H1 (cell line): Measurements from ENCODE around the gene GARNL3. TPM values are rescaled to one million over a fixed set of nuclear protein-coding genes. Genes with fewer than 3 reads are reported as not detected.

ENCODE experiments used
- CTCF ChIA-PET: fragments of 300-600 bp; sonication (Branson Sonifier 250); formaldehyde crosslinking; loops from one replicate; lab custom pipeline; 2021; ENCODE audit not compliant: partially characterized antibody; lab: Charles Lee
- POLR2A ChIA-PET: fragments of 300-600 bp; sonication (Branson Sonifier 250); formaldehyde crosslinking; loops from one replicate; lab custom pipeline; 2021; ENCODE audit warnings: inconsistent platforms; ENCODE audit not compliant: partially characterized antibody; lab: Charles Lee
- DNase-seq, 2 experiments: peaks; one replicate each; pipeline versions ENCODE4 v3.0.0 to v3.0.0-alpha.2; 2010 to 2022; ENCODE audit warnings: low spot score in 2 of 2, low read depth in 1 of 2, mixed read lengths in 1 of 2
- FAIRE-seq: peaks from 2 replicates; lab custom pipeline; 2011; peaks lifted over from hg19 to GRCh38; lab: Jason Lieb, UNC
- H2AFZ ChIP-seq: 2 replicates; pipeline ENCODE4 v1.8.1; 2012; ENCODE audit warnings: low read length, inconsistent platforms
- H2AK5ac ChIP-seq: 2 replicates; pipeline ENCODE4 v1.6.1; 2013; ENCODE audit warnings: low read depth, low read length
- H2BK120ac ChIP-seq: replicated peaks from 2 replicates; pipeline ENCODE3; 2013; ENCODE audit warnings: low read depth, low read length, inconsistent platforms
- H2BK12ac ChIP-seq: 2 replicates; pipeline ENCODE4 v1.6.1; 2013; ENCODE audit warnings: low read depth, low read length
- H2BK15ac ChIP-seq: 2 replicates; pipeline ENCODE4 v1.6.1; 2013; ENCODE audit warnings: low read length
- H2BK20ac ChIP-seq: 2 replicates; pipeline ENCODE4 v1.6.1; 2013; ENCODE audit warnings: low read length
- H2BK5ac ChIP-seq: 2 replicates; pipeline ENCODE4 v1.6.1; 2013; ENCODE audit warnings: low read depth, low read length
- H3K14ac ChIP-seq: 2 replicates; pipeline ENCODE4 v1.6.1; 2013; ENCODE audit warnings: inconsistent platforms; ENCODE audit not compliant: insufficient read length
- H3K18ac ChIP-seq: 2 replicates; pipeline ENCODE4 v1.6.1; 2013; ENCODE audit warnings: low read length; ENCODE audit errors: extremely low read depth
- H3K23ac ChIP-seq: 2 replicates; pipeline ENCODE4 v1.6.1; 2013; ENCODE audit warnings: inconsistent platforms; ENCODE audit not compliant: insufficient read length
- H3K23me2 ChIP-seq: 2 replicates; pipeline ENCODE4 v1.6.1; 2013; ENCODE audit warnings: low read depth, low read length
- H3K27ac ChIP-seq: 2 replicates; pipeline ENCODE4 v1.6.1; 2011; ENCODE audit warnings: low read depth, low read length, inconsistent platforms
- H3K27me3 ChIP-seq, 4 experiments: replicated peaks in 1 of 4; 1 replicate in 1 of 4; 2 replicates in 3 of 4; pipeline versions ENCODE4 v1.6.1 to v1.8.1; 2011 to 2013; ENCODE audit warnings: low read length in 3 of 4, mild to moderate bottlenecking in 3 of 4, inconsistent platforms in 2 of 4, mixed read lengths in 2 of 4, moderate library complexity in 1 of 4; ENCODE audit not compliant: control insufficient read depth in 3 of 4, insufficient read depth in 3 of 4; ENCODE audit errors: extremely low read depth in 1 of 4
- H3K36me3 ChIP-seq, 4 experiments: 2 replicates each; pipeline versions ENCODE4 v1.6.1 to v1.8.1; 2011 to 2013; ENCODE audit warnings: mild to moderate bottlenecking in 4 of 4, low read length in 3 of 4, moderate library complexity in 2 of 4, control low read depth in 1 of 4, inconsistent platforms in 1 of 4; ENCODE audit not compliant: insufficient read depth in 4 of 4, control insufficient read depth in 2 of 4
- H3K4ac ChIP-seq: replicated peaks from 2 replicates; pipeline ENCODE3; 2013; ENCODE audit warnings: low read length, low read depth, mixed read lengths, inconsistent platforms; ENCODE audit not compliant: insufficient read length
- H3K4me1 ChIP-seq, 4 experiments: replicated peaks in 1 of 4; 1 replicate in 1 of 4; 2 replicates in 3 of 4; pipeline versions ENCODE4 v1.6.1 to v1.8.1; 2011 to 2013; ENCODE audit warnings: low read length in 3 of 4, inconsistent platforms in 2 of 4, mixed read lengths in 1 of 4; ENCODE audit not compliant: insufficient read depth in 4 of 4, control insufficient read depth in 3 of 4
- H3K4me2 ChIP-seq, 2 experiments: 2 replicates each; pipeline versions ENCODE4 v1.6.1 to v1.8.1; 2011 to 2013; ENCODE audit warnings: low read depth in 2 of 2, low read length in 2 of 2, control low read depth in 1 of 2, inconsistent platforms in 1 of 2, mild to moderate bottlenecking in 1 of 2; ENCODE audit not compliant: insufficient read depth in 1 of 2
- H3K4me3 ChIP-seq, 4 experiments: fragments of 200-600, 300-600 bp in 1 of 4; sonication (generic), shearing (Covaris generic), sonication (Bioruptor Twin) in 1 of 4; 2 replicates each; pipeline versions ENCODE4 v1.5.1 to v1.8.1; 2011 to 2016; ENCODE audit warnings: low read length in 4 of 4, low read depth in 3 of 4, control low read depth in 2 of 4, inconsistent platforms in 2 of 4, mild to moderate bottlenecking in 2 of 4, mixed read lengths in 1 of 4, moderate library complexity in 1 of 4; ENCODE audit not compliant: insufficient read depth in 2 of 4; ENCODE audit errors: extremely low read depth in 1 of 4
- H3K56ac ChIP-seq: replicated peaks from 2 replicates; pipeline ENCODE3; 2013; ENCODE audit warnings: low read depth, mild to moderate bottlenecking, mixed read lengths, low read length, inconsistent platforms; ENCODE audit not compliant: insufficient read length
- H3K79me1 ChIP-seq: 2 replicates; pipeline ENCODE4 v1.6.1; 2013; ENCODE audit warnings: low read depth, low read length, control low read depth
- H3K79me2 ChIP-seq, 2 experiments: 2 replicates each; pipeline versions ENCODE4 v1.6.1 to v1.8.1; 2012 to 2013; ENCODE audit warnings: low read length in 2 of 2, mild to moderate bottlenecking in 2 of 2, inconsistent platforms in 1 of 2; ENCODE audit not compliant: insufficient read depth in 2 of 2, control insufficient read depth in 1 of 2
- H3K9ac ChIP-seq, 4 experiments: replicated peaks in 1 of 4; 1 replicate in 1 of 4; 2 replicates in 3 of 4; pipeline versions ENCODE4 v1.6.1 to v1.8.1; 2011 to 2013; ENCODE audit warnings: low read depth in 3 of 4, low read length in 3 of 4, control low read depth in 2 of 4, mild to moderate bottlenecking in 2 of 4, moderate library complexity in 2 of 4, inconsistent platforms in 1 of 4; ENCODE audit errors: extremely low read depth in 1 of 4
- H3K9me3 ChIP-seq, 2 experiments: 2 replicates each; pipeline versions ENCODE4 v1.6.1 to v1.8.1; 2012 to 2013; ENCODE audit warnings: mild to moderate bottlenecking in 2 of 2, moderate library complexity in 2 of 2, control low read depth in 1 of 2, inconsistent platforms in 1 of 2, low read depth in 1 of 2, low read length in 1 of 2, mixed read lengths in 1 of 2; ENCODE audit not compliant: insufficient read depth in 2 of 2
- H4K20me1 ChIP-seq, 2 experiments: replicated peaks in 1 of 2; 2 replicates each; pipeline versions ENCODE3 to v1.8.1; 2011 to 2013; ENCODE audit warnings: inconsistent platforms in 2 of 2, low read length in 2 of 2, mild to moderate bottlenecking in 1 of 2; ENCODE audit not compliant: insufficient read depth in 2 of 2, control insufficient read depth in 1 of 2
- H4K5ac ChIP-seq: 2 replicates; pipeline ENCODE4 v1.6.1; 2013; ENCODE audit warnings: low read length, low read depth, mixed read lengths, inconsistent platforms; ENCODE audit not compliant: insufficient read length
- H4K8ac ChIP-seq: 2 replicates; pipeline ENCODE4 v1.8.0; 2013; ENCODE audit warnings: mild to moderate bottlenecking, moderate library complexity, low read length, inconsistent platforms; ENCODE audit not compliant: insufficient read depth; ENCODE audit errors: extremely low read depth
- H4K91ac ChIP-seq: replicated peaks from 2 replicates; pipeline ENCODE3; 2013; ENCODE audit warnings: low read length, mixed read lengths, inconsistent platforms; ENCODE audit not compliant: insufficient read length
- BRCA1 ChIP-seq: IDR thresholded peaks from 2 replicates; pipeline ENCODE4 v1.6.1; 2012; ENCODE audit warnings: low read depth, low read length, improper control_type of control experiment
- POLR2A ChIP-seq, 2 experiments: IDR thresholded peaks; 1 replicate in 1 of 2; 2 replicates in 1 of 2; pipeline ENCODE4 v1.6.1; 2011; ENCODE audit warnings: low read depth in 2 of 2, low read length in 2 of 2, mild to moderate bottlenecking in 2 of 2; ENCODE audit errors: control extremely low read depth in 1 of 2
- SIRT6 ChIP-seq: IDR thresholded peaks from one replicate; pipeline ENCODE4 v1.7.1; 2012; ENCODE audit warnings: low read length, inconsistent platforms
- WGBS, 2 experiments: shearing (Covaris generic) in 1 of 2; methylation state at CpG; one replicate each; pipeline versions ENCODE4 v1.1.6 to v1.1.7; 2013 to 2015; ENCODE audit warnings: low lambda C conversion rate in 2 of 2, mixed read lengths in 2 of 2, inconsistent platforms in 1 of 2, low coverage in 1 of 2, missing lambda C conversion rate in 1 of 2; ENCODE audit not compliant: insufficient replicate concordance in 2 of 2, insufficient coverage in 1 of 2, insufficient read length in 1 of 2; ENCODE audit errors: extremely low coverage in 1 of 2, missing lambda C conversion rate in 1 of 2; 5-methylcytosine and 5-hydroxymethylcytosine counted together
- polyA plus RNA-seq, 7 experiments: library from polyadenylated mRNA; depleted of rRNA in 3 of 7; stranded (reverse) in 5 of 7; unstranded in 2 of 7; fragments of >200 nt in 5 of 7; fragments of 200-250 nt in 2 of 7; gene quantifications; 1 replicate in 5 of 7; 2 replicates in 1 of 7; 4 replicates in 1 of 7; pipeline versions ENCODE4 v1.2.1 to v1.2.3, GENCODE V29; 2011 to 2013; ENCODE audit warnings: missing spikeins in 2 of 7, mixed read lengths in 2 of 7
- total RNA-seq: library from RNA; stranded (reverse); fragmentation: NEBNext Ultra II Directional; extraction: Animal tissue kit (Norgen Biotek cat#: 25700); gene quantifications from 2 replicates; pipeline ENCODE4 v1.2.1, GENCODE V29; 2021
- TF ChIP-seq, protein P1 (sequence below): IDR thresholded peaks from 2 replicates; pipeline ENCODE4 v1.6.1; 2012; ENCODE audit warnings: inconsistent platforms
- TF ChIP-seq, protein P2 (sequence below), 3 experiments: IDR thresholded peaks; 1 replicate in 2 of 3; 2 replicates in 1 of 3; pipeline versions ENCODE4 v1.5.1 to v1.6.1; 2011; ENCODE audit warnings: low read length in 3 of 3, mild to moderate bottlenecking in 3 of 3, inconsistent platforms in 2 of 3, low read depth in 1 of 3, moderate library complexity in 1 of 3; ENCODE audit not compliant: insufficient read depth in 1 of 3; ENCODE audit errors: control extremely low read depth in 1 of 3

GARNL3 gene
- total and polyA plus RNA-seq, 2 of the 8 experiments (the other 6 are each of a cell fraction or from before 2014, with no cell fraction given), result 6.5 to 18.3 TPM

DNA sequence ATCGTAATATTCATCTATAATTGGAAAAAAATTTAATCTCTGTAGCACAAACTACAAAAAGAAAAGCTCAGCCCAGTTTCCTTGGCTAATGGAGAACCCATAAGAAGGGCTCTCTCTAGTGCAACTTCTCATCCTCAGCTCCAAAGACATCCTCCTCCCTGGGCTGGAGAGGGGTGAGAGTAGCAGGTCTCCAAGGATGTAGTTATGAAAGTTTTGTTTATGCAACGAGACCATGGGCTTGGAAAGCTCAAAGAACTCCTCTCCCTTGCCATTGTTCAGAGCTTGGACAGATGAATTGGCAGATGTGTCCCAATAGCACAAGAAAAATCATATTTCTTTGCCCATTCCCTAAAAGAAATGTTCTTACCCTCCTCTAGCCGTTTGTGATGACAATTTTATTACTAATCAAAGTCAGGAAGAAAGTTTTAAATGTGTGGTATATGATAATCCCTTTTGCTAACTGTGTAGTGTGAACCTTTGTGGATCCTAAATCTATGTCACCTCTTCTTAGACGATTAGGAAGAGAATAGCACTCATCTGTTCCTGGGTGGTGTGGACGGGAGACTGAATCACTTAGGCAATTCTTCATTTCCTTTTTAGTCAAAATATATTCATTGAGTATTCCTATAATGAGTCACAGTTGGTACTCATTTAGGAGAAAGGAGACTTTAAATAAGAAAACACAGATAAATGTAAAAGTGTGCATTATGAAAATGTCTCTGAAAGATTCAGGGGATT lies 52.2 kb downstream of the GARNL3 start:
- Histone ChIP-seq H3K18ac (no peak overlapping the region), H2AFZ (no peak overlapping the region), H3K23ac (no peak overlapping the region), H3K79me2 (no peaks in the 10 kb centered on the region), H3K27me3 (no peaks in the 10 kb centered on the region), H4K91ac (no peak overlapping the region), H2BK12ac (no peak overlapping the region), H3K23me2 (no peaks in the 10 kb centered on the region), H3K9ac (no peak overlapping the region), H3K14ac (no peak overlapping the region), H4K5ac (no peak overlapping the region), H3K56ac (no peak overlapping the region), H3K4me1 (no peaks in the 10 kb centered on the region), H2BK5ac (no peak overlapping the region), H3K4me2 (no peak overlapping the region), H3K4me3 (no peak overlapping the region), H2BK15ac (no peak overlapping the region), H2BK120ac (no peak overlapping the region), H2AK5ac (no peak overlapping the region), H3K79me1 (no peaks in the 10 kb centered on the region), H3K36me3 (peaks cover 0 to 5% (median 3%) of the 10 kb centered on the region in 4 experiments; a peak in 5 of 8 replicates), H3K9me3 (no peaks in the 10 kb centered on the region), H2BK20ac (no peak overlapping the region), H3K27ac (no peak overlapping the region), H3K4ac (no peak overlapping the region), H4K8ac (no peak overlapping the region), H4K20me1 (no peaks in the 10 kb centered on the region)
- no peak for FAIRE-seq
- ChIA-PET CTCF (interaction anchor here (0.8 to 2.5 kb wide), 8 partner anchors 11 to 81 kb away, joined by 3 to 5 read pairs (median 3); partner anchors contain the start of gene SLC2A8), POLR2A (no interaction called here)
- DNase-seq, result no peak
- no peak for TF ChIP-seq POLR2A (IDR thresholded peaks at IDR 0.05; ENCODE audit: control extremely low read depth in 1 of 2, low read depth in 2 of 2, low read length in 2 of 2)
- TF ChIP-seq, protein P1, sequence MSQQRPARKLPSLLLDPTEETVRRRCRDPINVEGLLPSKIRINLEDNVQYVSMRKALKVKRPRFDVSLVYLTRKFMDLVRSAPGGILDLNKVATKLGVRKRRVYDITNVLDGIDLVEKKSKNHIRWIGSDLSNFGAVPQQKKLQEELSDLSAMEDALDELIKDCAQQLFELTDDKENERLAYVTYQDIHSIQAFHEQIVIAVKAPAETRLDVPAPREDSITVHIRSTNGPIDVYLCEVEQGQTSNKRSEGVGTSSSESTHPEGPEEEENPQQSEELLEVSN, result no peak
- TF ChIP-seq SIRT6, result no peak
- TF ChIP-seq, protein P2, sequence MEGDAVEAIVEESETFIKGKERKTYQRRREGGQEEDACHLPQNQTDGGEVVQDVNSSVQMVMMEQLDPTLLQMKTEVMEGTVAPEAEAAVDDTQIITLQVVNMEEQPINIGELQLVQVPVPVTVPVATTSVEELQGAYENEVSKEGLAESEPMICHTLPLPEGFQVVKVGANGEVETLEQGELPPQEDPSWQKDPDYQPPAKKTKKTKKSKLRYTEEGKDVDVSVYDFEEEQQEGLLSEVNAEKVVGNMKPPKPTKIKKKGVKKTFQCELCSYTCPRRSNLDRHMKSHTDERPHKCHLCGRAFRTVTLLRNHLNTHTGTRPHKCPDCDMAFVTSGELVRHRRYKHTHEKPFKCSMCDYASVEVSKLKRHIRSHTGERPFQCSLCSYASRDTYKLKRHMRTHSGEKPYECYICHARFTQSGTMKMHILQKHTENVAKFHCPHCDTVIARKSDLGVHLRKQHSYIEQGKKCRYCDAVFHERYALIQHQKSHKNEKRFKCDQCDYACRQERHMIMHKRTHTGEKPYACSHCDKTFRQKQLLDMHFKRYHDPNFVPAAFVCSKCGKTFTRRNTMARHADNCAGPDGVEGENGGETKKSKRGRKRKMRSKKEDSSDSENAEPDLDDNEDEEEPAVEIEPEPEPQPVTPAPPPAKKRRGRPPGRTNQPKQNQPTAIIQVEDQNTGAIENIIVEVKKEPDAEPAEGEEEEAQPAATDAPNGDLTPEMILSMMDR (IDR thresholded peaks at IDR 0.05; ENCODE audit: control extremely low read depth in 1 of 3, insufficient read depth in 1 of 3, low read depth in 1 of 3, low read length in 3 of 3), result no peak
- TF ChIP-seq BRCA1, result no peak
- 83% methylated on average over 5 of the region's 5 CpGs; no CpG with 5 or more reads in 1 of the 2 experiments for WGBS, 2 experiments
